GM12865 (cell line): ENCODE data around the gene ETV6.

Source experiments
- DNase-seq: peaks from one replicate; pipeline ENCODE4 v3.0.0; 2010; ENCODE audit warnings: low read depth
- H3K4me3 ChIP-seq: 2 replicates; pipeline ENCODE4 v1.5.1; 2011; ENCODE audit warnings: mild to moderate bottlenecking, low read depth, low read length, control low read depth
- TF ChIP-seq, protein P1 (sequence below): IDR thresholded peaks from 2 replicates; pipeline ENCODE4 v1.5.1; 2011; ENCODE audit warnings: low read length, control low read depth, low read depth, inconsistent platforms; ENCODE audit not compliant: insufficient read depth; ENCODE audit errors: missing control alignments

ETV6 gene

GRCh38 chr12:11746024-11746771, 96.7 kb downstream of the ETV6 start:
- TF ChIP-seq, protein P1, sequence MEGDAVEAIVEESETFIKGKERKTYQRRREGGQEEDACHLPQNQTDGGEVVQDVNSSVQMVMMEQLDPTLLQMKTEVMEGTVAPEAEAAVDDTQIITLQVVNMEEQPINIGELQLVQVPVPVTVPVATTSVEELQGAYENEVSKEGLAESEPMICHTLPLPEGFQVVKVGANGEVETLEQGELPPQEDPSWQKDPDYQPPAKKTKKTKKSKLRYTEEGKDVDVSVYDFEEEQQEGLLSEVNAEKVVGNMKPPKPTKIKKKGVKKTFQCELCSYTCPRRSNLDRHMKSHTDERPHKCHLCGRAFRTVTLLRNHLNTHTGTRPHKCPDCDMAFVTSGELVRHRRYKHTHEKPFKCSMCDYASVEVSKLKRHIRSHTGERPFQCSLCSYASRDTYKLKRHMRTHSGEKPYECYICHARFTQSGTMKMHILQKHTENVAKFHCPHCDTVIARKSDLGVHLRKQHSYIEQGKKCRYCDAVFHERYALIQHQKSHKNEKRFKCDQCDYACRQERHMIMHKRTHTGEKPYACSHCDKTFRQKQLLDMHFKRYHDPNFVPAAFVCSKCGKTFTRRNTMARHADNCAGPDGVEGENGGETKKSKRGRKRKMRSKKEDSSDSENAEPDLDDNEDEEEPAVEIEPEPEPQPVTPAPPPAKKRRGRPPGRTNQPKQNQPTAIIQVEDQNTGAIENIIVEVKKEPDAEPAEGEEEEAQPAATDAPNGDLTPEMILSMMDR, result no peak
- H3K4me3 ChIP-seq, result no peak overlapping the region; the same call in 1 of the 2 replicates

GRCh38 chr12:11746940-11747716, 97.7 kb downstream of the ETV6 start:
- TF ChIP-seq, protein P1, result no peak
- DNase-seq, result peak; percentile 77
- no peak overlapping the region for H3K4me3 ChIP-seq

More at GRCh38 chr12:11746024-11746771, 96.7 kb downstream of the ETV6 start:
- peak; percentile 88 for DNase-seq

GRCh38 chr12:11747969-11748368, 98.5 kb downstream of the ETV6 start:
- TF ChIP-seq, protein P1, result no peak
- peak overlapping the region; percentile 63; the same call in 1 of the 2 replicates for H3K4me3 ChIP-seq
- no peak for DNase-seq

DNA sequence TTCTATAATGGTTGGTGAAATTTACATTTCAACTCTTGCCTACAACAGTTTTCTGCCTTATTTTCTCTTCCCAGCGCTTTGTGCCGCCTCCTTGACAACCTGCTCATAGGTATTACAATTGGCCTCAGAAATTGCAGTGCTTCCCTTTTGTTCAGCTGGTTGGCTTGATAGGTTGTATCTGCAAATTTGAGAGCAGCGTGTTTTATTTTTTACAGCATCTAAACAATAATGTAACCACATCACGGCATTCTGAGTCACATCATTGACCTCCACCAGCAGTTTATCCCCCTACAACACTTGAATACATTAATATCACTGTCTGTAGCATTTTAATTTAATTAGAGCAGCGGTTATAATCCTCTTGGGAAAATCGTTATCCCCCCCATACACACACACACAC, 99.4 kb downstream of the ETV6 start:
- TF ChIP-seq, protein P1, result no peak
- H3K4me3 ChIP-seq, result peak overlapping the region; percentile 63
- DNase-seq, result no peak

DNA sequence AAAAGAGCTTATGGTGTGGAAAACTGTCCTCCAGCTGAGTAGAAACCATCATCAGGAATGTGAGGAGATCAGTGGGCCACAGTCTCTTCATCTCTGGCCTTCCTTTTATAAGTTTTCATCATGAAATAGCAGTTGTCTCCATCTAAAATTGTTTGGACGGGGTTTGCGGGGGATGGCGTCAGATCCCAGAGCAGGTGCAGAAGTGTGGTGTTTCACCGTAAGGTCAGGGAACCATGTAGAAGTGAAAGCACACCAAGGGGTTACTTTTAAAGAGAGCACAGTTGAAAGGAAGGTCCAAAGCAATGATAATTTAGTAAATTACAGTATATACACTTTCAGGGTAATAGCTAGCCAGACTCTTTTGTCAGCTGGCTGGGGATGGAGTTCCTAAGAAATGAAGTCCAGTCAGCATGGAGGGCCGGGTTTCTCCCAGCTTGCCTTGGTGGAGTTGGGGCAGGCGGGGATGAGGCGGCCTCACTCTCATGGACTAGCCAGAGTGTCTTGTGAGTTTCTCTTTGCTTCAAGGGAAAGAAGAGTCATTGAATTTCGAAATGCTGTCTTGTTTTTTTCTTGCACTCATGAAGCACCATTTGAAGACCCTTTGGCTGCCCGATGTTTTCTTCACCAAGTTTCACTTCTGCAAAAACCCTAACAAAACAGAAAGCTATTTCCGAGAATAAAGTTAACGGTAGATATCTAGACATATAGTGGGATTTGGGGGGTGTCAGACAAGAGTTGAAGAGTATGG, 100.6 kb downstream of the ETV6 start:
- H3K4me3 ChIP-seq, result peak overlapping the region; percentile 63
- TF ChIP-seq, protein P1, result no peak
- peak; percentile 94 for DNase-seq

GRCh38 chr12:11752403-11753149, 103.1 kb downstream of the ETV6 start:
- TF ChIP-seq, protein P1, result no peak
- DNase-seq, result no peak
- no peak overlapping the region for H3K4me3 ChIP-seq
